HFFc6 (cell line): ENCODE measurements around the gene ALG12. TPM values are rescaled to one million over a fixed set of nuclear protein-coding genes. Genes with fewer than 3 reads are reported as not detected.

Source experiments
- DNase-seq: peaks from one replicate; pipeline ENCODE4 v3.0.0-alpha.2; 2018
- H3K27ac Mint-ChIP-seq: 2 replicates; pipeline ENCODE4 v1.8.0; 2020; ENCODE audit warnings: mild to moderate bottlenecking, mixed read lengths
- H3K27me3 Mint-ChIP-seq: 2 replicates; pipeline ENCODE4 v1.8.0; 2021; ENCODE audit warnings: mild to moderate bottlenecking, moderate library complexity, mixed read lengths; ENCODE audit not compliant: insufficient read depth
- H3K36me3 Mint-ChIP-seq: 2 replicates; pipeline ENCODE4 v1.8.0; 2021; ENCODE audit warnings: low read depth, mixed read lengths
- H3K4me1 Mint-ChIP-seq: 2 replicates; pipeline ENCODE4 v1.8.0; 2020; ENCODE audit warnings: low read depth, mixed read lengths
- H3K4me3 Mint-ChIP-seq: 2 replicates; pipeline ENCODE4 v1.8.0; 2020; ENCODE audit warnings: mild to moderate bottlenecking, moderate library complexity, mixed read lengths
- H3K9me3 Mint-ChIP-seq: 2 replicates; pipeline ENCODE4 v1.8.0; 2020; ENCODE audit warnings: mild to moderate bottlenecking, mixed read lengths
- CTCF ChIP-seq: fragments of 200-600 bp; sonication (generic); IDR thresholded peaks from 2 replicates; pipeline ENCODE4 v1.5.0; 2021; ENCODE audit warnings: antibody characterized with exemption, mild to moderate bottlenecking
- total RNA-seq, 6 experiments: library from RNA; stranded (reverse); fragmentation: NEBNext Ultra II Directional; extraction: Animal tissue kit (Norgen Biotek cat#: 25700); gene quantifications; 2 replicates in 1 of 6; 3 replicates in 5 of 6; pipeline ENCODE4 v1.2.3, GENCODE V29; 2021

Gene ALG12
- total RNA-seq, 6 experiments from 2014 or later, result 17.2 to 25.1 (median 20.2) TPM

- Mint-ChIP-seq H3K4me1 (peaks cover 15% of the 10 kb centered on the region), H3K27me3 (no peaks in the 10 kb centered on the region), H3K27ac (no peak overlapping the region), H3K9me3 (no peaks in the 10 kb centered on the region), H3K36me3 (no peaks in the 10 kb centered on the region), H3K4me3 (no peak overlapping the region)
- no peak for DNase-seq
- no peak for TF ChIP-seq CTCF
Observed at GRCh38 chr22:49955581-49956417, 37.6 kb upstream of the ALG12 start.

GRCh38 chr22:49954991-49955580 lies 36.8 kb upstream of the ALG12 start:
- Mint-ChIP-seq H3K27ac (no peak overlapping the region), H3K9me3 (no peaks in the 10 kb centered on the region)

GRCh38 chr22:49954354-49954753 lies 36.1 kb upstream of the ALG12 start:
- TF ChIP-seq CTCF, result no peak
- Mint-ChIP-seq H3K36me3 (no peaks in the 10 kb centered on the region), H3K27ac (no peak overlapping the region), H3K4me1 (peaks cover 11% of the 10 kb centered on the region), H3K4me3 (no peak overlapping the region), H3K27me3 (no peaks in the 10 kb centered on the region), H3K9me3 (no peaks in the 10 kb centered on the region)
- DNase-seq, result no peak

More at GRCh38 chr22:49954991-49955580, 36.8 kb upstream of the ALG12 start:
- Mint-ChIP-seq H3K27me3 (no peaks in the 10 kb centered on the region), H3K4me3 (no peak overlapping the region), H3K4me1 (peaks cover 15% of the 10 kb centered on the region), H3K36me3 (no peaks in the 10 kb centered on the region)
- no peak for TF ChIP-seq CTCF
- DNase-seq, result no peak

- no peaks in the 10 kb centered on the region for H3K27me3 Mint-ChIP-seq
- TF ChIP-seq CTCF, result no peak
- peaks cover 10% of the 10 kb centered on the region for H3K4me1 Mint-ChIP-seq
- H3K4me3 Mint-ChIP-seq, result no peak overlapping the region
- H3K27ac Mint-ChIP-seq, result no peak overlapping the region
- H3K36me3 Mint-ChIP-seq, result no peaks in the 10 kb centered on the region
- no peak for DNase-seq
- no peaks in the 10 kb centered on the region for H3K9me3 Mint-ChIP-seq
Observed at GRCh38 chr22:49953680-49954344, 35.6 kb upstream of the ALG12 start.

- Mint-ChIP-seq H3K27me3 (no peaks in the 10 kb centered on the region), H3K36me3 (no peaks in the 10 kb centered on the region), H3K9me3 (no peaks in the 10 kb centered on the region), H3K4me1 (peaks cover 10% of the 10 kb centered on the region), H3K4me3 (no peak overlapping the region), H3K27ac (no peak overlapping the region)
- DNase-seq, result no peak
- TF ChIP-seq CTCF, result no peak
Observed at GRCh38 chr22:49953027-49953679, 34.9 kb upstream of the ALG12 start.
